HG03095 (cell line): ENCODE data around the gene LGALS4.
"Not testable (repeated sequence)": the region's sequence is repeated elsewhere in the genome, so short reads cannot be mapped to it uniquely, and the experiment has no call there.

Experiments
- ATAC-seq: cut with Tn5 transposase; IDR thresholded peaks from one replicate; pipeline ENCODE4 v1.9.1; 2021; ENCODE audit warnings: moderate library complexity; ENCODE audit not compliant: unreplicated experiment

Gene LGALS4

GRCh38 chr19:38826856-38827551, 14.3 kb upstream of the LGALS4 start:
- ATAC-seq: no peak

- not testable (repeated sequence) for ATAC-seq
These were observed 13.2 kb upstream of the LGALS4 start for GRCh38 chr19:38825936-38826335.

GRCh38 chr19:38821230-38821825, 8.6 kb upstream of the LGALS4 start:
- not testable (repeated sequence) for ATAC-seq

GRCh38 chr19:38819231-38819920, 6.6 kb upstream of the LGALS4 start:
- ATAC-seq: no peak

GRCh38 chr19:38817081-38817480, 4.3 kb upstream of the LGALS4 start:
- no peak for ATAC-seq

- ATAC-seq: no peak
These were observed 3.5 kb upstream of the LGALS4 start for GRCh38 chr19:38816131-38816750.

- ATAC-seq: no peak
These were observed 2.6 kb upstream of the LGALS4 start for GRCh38 chr19:38815059-38816001.

- ATAC-seq: not testable (repeated sequence)
These were observed 1.2 kb upstream of the LGALS4 start for GRCh38 chr19:38813932-38814331.

GRCh38 chr19:38813323-38813722, 578 bp upstream of the LGALS4 start:
- no peak for ATAC-seq

GRCh38 chr19:38812009-38812840, 520 bp downstream of the LGALS4 start:
- ATAC-seq: no peak

- no peak for ATAC-seq
These were observed 3.0 kb downstream of the LGALS4 start for GRCh38 chr19:38809592-38810252.

GRCh38 chr19:38808741-38809140, 4.0 kb downstream of the LGALS4 start:
- ATAC-seq: no peak

- not testable (repeated sequence) for ATAC-seq
These were observed 5.2 kb downstream of the LGALS4 start for GRCh38 chr19:38807374-38808098.

- ATAC-seq: no peak
These were observed 6.4 kb downstream of the LGALS4 start for GRCh38 chr19:38806371-38806770.

GRCh38 chr19:38805180-38805579, 7.6 kb downstream of the LGALS4 start:
- no peak for ATAC-seq

- ATAC-seq: no peak
These were observed 9.2 kb downstream of the LGALS4 start for GRCh38 chr19:38803543-38803942.

GRCh38 chr19:38801359-38802095, 11.2 kb downstream of the LGALS4 start:
- no peak for ATAC-seq
